Right hindlimb (tissue), 1 donor: ENCODE results near the gene COCH.
"Not testable (repeated sequence)": the region's sequence is repeated elsewhere in the genome, so short reads cannot be mapped to it uniquely, and the experiment has no call there.

Source experiments
- DNase-seq: peaks from one replicate; pipeline ENCODE4 v3.0.0-alpha.2; 2018

The COCH gene

GRCh38 chr14:30876692-30877091 lies 2.3 kb downstream of the COCH start:
- no peak for DNase-seq

GRCh38 chr14:30882431-30882830 lies 8.1 kb downstream of the COCH start:
- DNase-seq: no peak

- no peak for DNase-seq
Measured at GRCh38 chr14:30883508-30884294, 9.3 kb downstream of the COCH start.

GRCh38 chr14:30884901-30885300 lies 10.5 kb downstream of the COCH start:
- DNase-seq: no peak

GRCh38 chr14:30885840-30886740 lies 11.7 kb downstream of the COCH start:
- DNase-seq: no peak

GRCh38 chr14:30888480-30889243 lies 14.3 kb downstream of the COCH start:
- no peak for DNase-seq

- no peak for DNase-seq
Measured at GRCh38 chr14:30889244-30889594, 14.9 kb downstream of the COCH start.

GRCh38 chr14:30893819-30894218 lies 19.5 kb downstream of the COCH start:
- DNase-seq: no peak

GRCh38 chr14:30894923-30895515 lies 20.7 kb downstream of the COCH start:
- DNase-seq: no peak

- DNase-seq: no peak
Measured at GRCh38 chr14:30896435-30896834, 22.1 kb downstream of the COCH start.

GRCh38 chr14:30897121-30897520 lies 22.8 kb downstream of the COCH start:
- DNase-seq: not testable (repeated sequence)

- no peak for DNase-seq
Measured at GRCh38 chr14:30903285-30904124, 29.1 kb downstream of the COCH start.

GRCh38 chr14:30906752-30907658 lies 32.6 kb downstream of the COCH start:
- DNase-seq: no peak

- DNase-seq: no peak
Measured at GRCh38 chr14:30907659-30908057, 33.3 kb downstream of the COCH start.

- no peak for DNase-seq
Measured at GRCh38 chr14:30908826-30909225, 34.5 kb downstream of the COCH start.

- no peak for DNase-seq
Measured at GRCh38 chr14:30914812-30915211, 40.5 kb downstream of the COCH start.

GRCh38 chr14:30915596-30915995 lies 41.2 kb downstream of the COCH start:
- DNase-seq: no peak

- DNase-seq: no peak
Measured at GRCh38 chr14:30921305-30921704, 46.9 kb downstream of the COCH start.

GRCh38 chr14:30921788-30922187 lies 47.4 kb downstream of the COCH start:
- DNase-seq: no peak

GRCh38 chr14:30925254-30925653 lies 50.9 kb downstream of the COCH start:
- no peak for DNase-seq

- no peak for DNase-seq
Measured at GRCh38 chr14:30928462-30928861, 54.1 kb downstream of the COCH start.
